Fibroblast of pulmonary artery (primary cell): ENCODE results near the gene ST14.

Experiments used
- DNase-seq: peaks from one replicate; pipeline ENCODE4 v3.0.0-alpha.2; 2010; ENCODE audit warnings: low read depth
- H3K4me3 ChIP-seq: replicated peaks from 2 replicates; pipeline ENCODE4 v1.5.1; 2011; ENCODE audit warnings: low read depth, mild to moderate bottlenecking, control low read depth, low read length, moderate library complexity
- CTCF ChIP-seq: IDR thresholded peaks from 2 replicates; pipeline ENCODE4 v1.5.1; 2011; ENCODE audit warnings: mild to moderate bottlenecking, control low read depth, low read length, inconsistent platforms; ENCODE audit errors: missing control alignments

Gene ST14

GRCh38 chr11:130118165-130118564 is 41.4 kb upstream of the ST14 start:
- no peak for DNase-seq
- TF ChIP-seq CTCF: no peak
- H3K4me3 ChIP-seq: no peak overlapping the region

- no peak for TF ChIP-seq CTCF
- no peak overlapping the region for H3K4me3 ChIP-seq
- no peak for DNase-seq
Measured at GRCh38 chr11:130118636-130119387, 40.8 kb upstream of the ST14 start.

- TF ChIP-seq CTCF: no peak
Measured at GRCh38 chr11:130120045-130120444, 39.5 kb upstream of the ST14 start.

GRCh38 chr11:130121445-130121978 is 38.1 kb upstream of the ST14 start:
- TF ChIP-seq CTCF: no peak
- no peak overlapping the region for H3K4me3 ChIP-seq
- DNase-seq: peak; percentile 58

More at GRCh38 chr11:130120045-130120444, 39.5 kb upstream of the ST14 start:
- no peak overlapping the region for H3K4me3 ChIP-seq
- no peak for DNase-seq

GRCh38 chr11:130122141-130122575 is 37.4 kb upstream of the ST14 start:
- no peak for TF ChIP-seq CTCF
- no peak overlapping the region for H3K4me3 ChIP-seq
- DNase-seq: no peak

- TF ChIP-seq CTCF: no peak
- no peak for DNase-seq
- no peak overlapping the region for H3K4me3 ChIP-seq
Measured at GRCh38 chr11:130123414-130124040, 36.1 kb upstream of the ST14 start.
